Fibroblast of lung (primary cell): Measurements from ENCODE around the gene HECTD1.

ENCODE experiments used
- EZH2 ChIP-seq: IDR thresholded peaks from 2 replicates; pipeline ENCODE4 v1.5.1; 2012; ENCODE audit warnings: low read length, control low read depth, mild to moderate bottlenecking; ENCODE audit errors: missing control alignments
- TF ChIP-seq, protein P1 (sequence below), 2 donors: IDR thresholded peaks in 1 of 2; conservative IDR thresholded peaks in 1 of 2; 1 replicate in 1 of 2; 2 replicates in 1 of 2; pipeline ENCODE4 v1.5.1; 2011 to 2012; ENCODE audit warnings: low read length in 2 of 2, control low read depth in 1 of 2, inconsistent platforms in 1 of 2, low read depth in 1 of 2, mild to moderate bottlenecking in 1 of 2

GRCh38 chr14:31222834-31223233, 15.2 kb upstream of the HECTD1 start:
- TF ChIP-seq, protein P1, sequence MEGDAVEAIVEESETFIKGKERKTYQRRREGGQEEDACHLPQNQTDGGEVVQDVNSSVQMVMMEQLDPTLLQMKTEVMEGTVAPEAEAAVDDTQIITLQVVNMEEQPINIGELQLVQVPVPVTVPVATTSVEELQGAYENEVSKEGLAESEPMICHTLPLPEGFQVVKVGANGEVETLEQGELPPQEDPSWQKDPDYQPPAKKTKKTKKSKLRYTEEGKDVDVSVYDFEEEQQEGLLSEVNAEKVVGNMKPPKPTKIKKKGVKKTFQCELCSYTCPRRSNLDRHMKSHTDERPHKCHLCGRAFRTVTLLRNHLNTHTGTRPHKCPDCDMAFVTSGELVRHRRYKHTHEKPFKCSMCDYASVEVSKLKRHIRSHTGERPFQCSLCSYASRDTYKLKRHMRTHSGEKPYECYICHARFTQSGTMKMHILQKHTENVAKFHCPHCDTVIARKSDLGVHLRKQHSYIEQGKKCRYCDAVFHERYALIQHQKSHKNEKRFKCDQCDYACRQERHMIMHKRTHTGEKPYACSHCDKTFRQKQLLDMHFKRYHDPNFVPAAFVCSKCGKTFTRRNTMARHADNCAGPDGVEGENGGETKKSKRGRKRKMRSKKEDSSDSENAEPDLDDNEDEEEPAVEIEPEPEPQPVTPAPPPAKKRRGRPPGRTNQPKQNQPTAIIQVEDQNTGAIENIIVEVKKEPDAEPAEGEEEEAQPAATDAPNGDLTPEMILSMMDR (conservative IDR thresholded peaks at IDR 0.05 in 1 of 2, IDR thresholded peaks at IDR 0.05 in 1 of 2; ENCODE audit: low read depth in 1 of 2, low read length in 2 of 2): no peak
- no peak for TF ChIP-seq EZH2
